ENCODE measurements around the gene ITGB6. TPM values are rescaled to one million over a fixed set of nuclear protein-coding genes. Genes with fewer than 3 reads are reported as not detected.
A peak's percentile ranks its signal among the peaks of the same experiment; 100 is the strongest.
"Not testable (repeated sequence)": the region's sequence is repeated elsewhere in the genome, so short reads cannot be mapped to it uniquely, and the experiment has no call there.

ITGB6 gene
- total and polyA plus RNA-seq, 2 donors from 2014 or later, result 13.4 to 302 TPM

- FAIRE-seq (no peak), DNase-seq (no peak)
- H3K27ac ChIP-seq (ENCODE audit: low read depth in 2 of 2, low read length in 2 of 2), result no peak overlapping the region
- no peaks in the 10 kb centered on the region for H3K36me3 ChIP-seq (ENCODE audit: control insufficient read depth in 2 of 3, insufficient read depth in 3 of 3, low read length in 3 of 3)
- no peak overlapping the region for H3K9ac ChIP-seq (ENCODE audit: low read length in 3 of 3)
- no peaks in the 10 kb centered on the region for H3K4me1 ChIP-seq (ENCODE audit: control insufficient read depth in 2 of 3, insufficient read depth in 2 of 3, low read depth in 1 of 3, low read length in 3 of 3)
- H3K27me3 ChIP-seq (ENCODE audit: control insufficient read depth, insufficient read depth, low read length), result no peaks in the 10 kb centered on the region
- peak overlapping the region in 2 of 3 donors; percentile 4 to 23 for H3K4me3 ChIP-seq (ENCODE audit: low read length in 3 of 3)
- TF ChIP-seq CTCF (IDR thresholded peaks at IDR 0.05; ENCODE audit: borderline replicate concordance, extremely low read depth, insufficient read depth), result no peak
- intact Hi-C loops (cut with DNase I), result no loop called here
- H3K9me3 ChIP-seq (ENCODE audit: control insufficient read depth in 2 of 3, insufficient read depth in 1 of 3, low read length in 3 of 3), result no peaks in the 10 kb centered on the region
Observed at GRCh38 chr2:160197587-160197986, 2.5 kb downstream of the ITGB6 start.

GRCh38 chr2:160194946-160195345, 5.1 kb downstream of the ITGB6 start:
- Histone ChIP-seq H3K9me3 (ENCODE audit: control insufficient read depth in 2 of 3, insufficient read depth in 1 of 3, low read length in 3 of 3) (no peaks in the 10 kb centered on the region), H3K9ac (ENCODE audit: low read length in 3 of 3) (no peak overlapping the region), H3K4me3 (ENCODE audit: low read length in 3 of 3) (no peak overlapping the region), H3K27ac (ENCODE audit: low read depth in 2 of 2, low read length in 2 of 2) (no peak overlapping the region), H3K36me3 (ENCODE audit: control insufficient read depth in 2 of 3, insufficient read depth in 3 of 3, low read length in 3 of 3) (no peaks in the 10 kb centered on the region), H3K4me1 (ENCODE audit: control insufficient read depth in 2 of 3, insufficient read depth in 2 of 3, low read depth in 1 of 3, low read length in 3 of 3) (no peaks in the 10 kb centered on the region), H3K27me3 (ENCODE audit: control insufficient read depth, insufficient read depth, low read length) (no peaks in the 10 kb centered on the region)
- DNase-seq (no peak), FAIRE-seq (no peak)
- no peak for TF ChIP-seq CTCF (IDR thresholded peaks at IDR 0.05; ENCODE audit: borderline replicate concordance, extremely low read depth, insufficient read depth)
- intact Hi-C loops (cut with DNase I), result no loop called here

GRCh38 chr2:160194351-160194750, 5.7 kb downstream of the ITGB6 start:
- no peak for FAIRE-seq

GRCh38 chr2:160181146-160181836, 18.8 kb downstream of the ITGB6 start:
- H3K9me3 ChIP-seq (ENCODE audit: control insufficient read depth in 2 of 3, insufficient read depth in 1 of 3, low read length in 3 of 3); H3K4me1 ChIP-seq (ENCODE audit: control insufficient read depth in 2 of 3, insufficient read depth in 2 of 3, low read depth in 1 of 3, low read length in 3 of 3); H3K27me3 ChIP-seq (ENCODE audit: control insufficient read depth, insufficient read depth, low read length); H3K27ac ChIP-seq (ENCODE audit: low read depth in 2 of 2, low read length in 2 of 2); H3K36me3 ChIP-seq (ENCODE audit: control insufficient read depth in 2 of 3, insufficient read depth in 3 of 3, low read length in 3 of 3); FAIRE-seq; intact Hi-C loops (cut with DNase I): not testable (repeated sequence)
- peak overlapping the region in 2 of 3 donors; percentile 45 to 49 for H3K4me3 ChIP-seq (ENCODE audit: low read length in 3 of 3)
- H3K9ac ChIP-seq (ENCODE audit: low read length in 3 of 3), result peak overlapping the region in 1 of 3 donors; percentile 35
- peak in 1 of 5 donors; percentile 67 for DNase-seq

More at GRCh38 chr2:160194351-160194750, 5.7 kb downstream of the ITGB6 start:
- H3K4me1 ChIP-seq (ENCODE audit: control insufficient read depth in 2 of 3, insufficient read depth in 2 of 3, low read depth in 1 of 3, low read length in 3 of 3), result no peaks in the 10 kb centered on the region
- H3K4me3 ChIP-seq (ENCODE audit: low read length in 3 of 3), result no peak overlapping the region
- no peak overlapping the region for H3K27ac ChIP-seq (ENCODE audit: low read depth in 2 of 2, low read length in 2 of 2)
- no peaks in the 10 kb centered on the region for H3K27me3 ChIP-seq (ENCODE audit: control insufficient read depth, insufficient read depth, low read length)
- no peaks in the 10 kb centered on the region for H3K9me3 ChIP-seq (ENCODE audit: control insufficient read depth in 2 of 3, insufficient read depth in 1 of 3, low read length in 3 of 3)
- no peak overlapping the region for H3K9ac ChIP-seq (ENCODE audit: low read length in 3 of 3)
- DNase-seq, result no peak
- no peaks in the 10 kb centered on the region for H3K36me3 ChIP-seq (ENCODE audit: control insufficient read depth in 2 of 3, insufficient read depth in 3 of 3, low read length in 3 of 3)
- intact Hi-C loops (cut with DNase I), result no loop called here
- no peak for TF ChIP-seq CTCF (IDR thresholded peaks at IDR 0.05; ENCODE audit: borderline replicate concordance, extremely low read depth, insufficient read depth)

- H3K4me3 ChIP-seq (ENCODE audit: low read length in 3 of 3), result peak overlapping the region in 2 of 3 donors; percentile 45 to 49
- H3K36me3 ChIP-seq (ENCODE audit: control insufficient read depth in 2 of 3, insufficient read depth in 3 of 3, low read length in 3 of 3); H3K27me3 ChIP-seq (ENCODE audit: control insufficient read depth, insufficient read depth, low read length); H3K4me1 ChIP-seq (ENCODE audit: control insufficient read depth in 2 of 3, insufficient read depth in 2 of 3, low read depth in 1 of 3, low read length in 3 of 3); DNase-seq; H3K9me3 ChIP-seq (ENCODE audit: control insufficient read depth in 2 of 3, insufficient read depth in 1 of 3, low read length in 3 of 3); FAIRE-seq; H3K27ac ChIP-seq (ENCODE audit: low read depth in 2 of 2, low read length in 2 of 2); intact Hi-C loops (cut with DNase I): not testable (repeated sequence)
- peak overlapping the region in 1 of 3 donors; percentile 35 for H3K9ac ChIP-seq (ENCODE audit: low read length in 3 of 3)
Observed at GRCh38 chr2:160180690-160181089, 19.4 kb downstream of the ITGB6 start.

Measured in kidney (tissue), 14 donors.